NK-92 (cell line): Measurements from ENCODE around the gene PPP1R12B.
"Not testable (repeated sequence)": the region's sequence is repeated elsewhere in the genome, so short reads cannot be mapped to it uniquely, and the experiment has no call there.

Source experiments
- DNase-seq: peaks from one replicate; lab custom pipeline; 2025; ENCODE audit not compliant: unreplicated experiment; lab: John Stamatoyannopoulos, UW

The PPP1R12B gene

GRCh38 chr1:202625416-202626360 lies 277.2 kb downstream of the PPP1R12B start:
- no peak for DNase-seq

- not testable (repeated sequence) for DNase-seq
These were observed 278.5 kb downstream of the PPP1R12B start for GRCh38 chr1:202627036-202627435.

GRCh38 chr1:202627841-202628565 lies 279.5 kb downstream of the PPP1R12B start:
- DNase-seq, result no peak

DNA sequence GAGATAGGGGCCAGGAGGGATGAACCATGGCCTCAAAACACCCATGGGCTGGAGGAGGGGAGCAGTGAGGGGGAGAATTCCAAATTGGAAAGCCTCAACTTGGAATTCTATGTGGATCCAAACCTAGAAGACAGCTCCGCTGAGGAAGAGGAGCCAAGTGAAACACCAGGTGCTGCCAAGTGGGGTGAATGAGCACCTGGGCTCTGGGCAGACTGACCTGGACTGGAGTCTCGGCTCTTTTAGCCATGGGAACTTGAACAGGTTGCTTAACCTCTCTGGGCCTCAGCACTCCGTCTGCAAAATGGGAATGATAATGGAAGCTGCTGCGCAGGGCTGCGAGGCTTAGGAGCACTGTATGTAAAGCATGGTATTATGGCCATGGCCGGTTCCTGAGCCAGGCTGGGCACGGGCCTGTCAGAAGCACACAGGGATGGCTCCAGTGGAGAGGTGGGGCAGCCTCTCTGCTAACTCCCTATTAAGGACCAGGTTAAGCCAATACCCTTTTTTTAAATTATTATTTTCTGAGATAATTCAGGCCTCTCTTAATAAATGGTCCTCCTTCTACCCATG lies 280.2 kb downstream of the PPP1R12B start:
- no peak for DNase-seq

DNA sequence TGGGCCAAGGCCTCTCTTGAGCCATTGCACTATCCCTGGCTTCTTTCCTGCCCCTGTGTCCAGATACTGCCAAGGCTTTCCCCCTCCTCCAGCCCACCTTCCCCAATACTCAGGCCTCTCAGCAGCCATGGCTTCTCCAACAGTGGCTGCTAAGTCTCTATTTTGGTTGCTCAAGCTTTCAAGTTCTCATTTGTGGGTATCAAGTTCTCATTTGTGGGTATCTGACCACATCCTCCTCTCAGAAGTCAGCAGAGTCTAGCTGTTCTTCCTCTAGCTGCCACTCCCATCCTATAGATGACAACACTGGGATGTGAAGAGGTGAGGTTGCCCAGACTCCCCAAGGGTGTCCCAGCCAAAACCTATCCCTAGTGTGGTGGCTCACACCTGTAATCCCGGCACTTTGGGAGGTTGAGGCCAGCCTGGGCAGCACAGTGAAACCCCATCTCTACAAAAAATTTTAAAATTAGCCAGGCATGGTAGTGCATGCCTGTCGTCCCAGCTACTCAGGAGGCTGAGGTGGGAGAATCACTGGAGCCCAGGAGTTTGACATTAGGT lies 280.8 kb downstream of the PPP1R12B start:
- DNase-seq, result not testable (repeated sequence)

GRCh38 chr1:202630096-202630495 lies 281.6 kb downstream of the PPP1R12B start:
- DNase-seq, result not testable (repeated sequence)

- no peak for DNase-seq
These were observed 282.0 kb downstream of the PPP1R12B start for GRCh38 chr1:202630541-202630940.

DNA sequence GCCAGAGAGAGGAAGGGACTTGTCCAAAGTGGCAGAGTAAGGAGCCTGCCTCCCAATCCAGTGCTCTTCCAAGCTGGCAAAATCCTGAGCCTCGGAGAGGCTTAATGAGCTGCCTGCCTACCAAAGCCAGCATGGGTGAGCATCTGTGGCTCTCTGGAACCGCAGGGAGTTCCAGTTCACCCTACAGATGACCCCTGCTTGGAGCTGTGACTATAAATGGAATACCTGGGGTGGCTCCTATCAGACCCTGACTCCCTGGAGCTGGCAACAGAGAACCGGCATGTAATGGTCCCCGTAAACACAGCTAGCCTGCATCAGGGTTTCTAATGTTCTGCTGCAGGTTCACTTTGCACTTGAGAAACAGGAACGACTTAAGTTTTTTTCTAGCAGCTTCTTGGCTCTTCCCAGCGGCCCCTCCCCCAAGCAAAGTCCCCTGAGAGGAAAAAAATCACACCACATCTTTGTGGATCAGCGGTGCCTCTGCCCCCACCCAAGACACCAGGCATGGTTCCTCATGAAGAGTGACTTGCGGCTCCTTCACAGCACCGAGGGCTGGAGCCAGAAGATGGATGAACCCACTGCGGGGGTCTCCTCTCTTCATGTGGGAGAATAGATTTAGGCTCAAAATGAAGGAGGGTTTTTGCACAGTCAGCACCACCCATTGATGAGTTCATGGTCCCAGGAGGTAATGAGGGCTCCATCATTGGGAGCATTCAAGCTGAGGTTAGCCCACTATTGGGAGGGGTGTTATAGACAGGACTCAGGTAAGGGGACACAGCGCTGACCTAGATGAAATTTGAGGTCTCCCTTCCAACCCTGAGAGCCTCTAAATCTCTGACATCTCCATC lies 282.8 kb downstream of the PPP1R12B start:
- no peak for DNase-seq

DNA sequence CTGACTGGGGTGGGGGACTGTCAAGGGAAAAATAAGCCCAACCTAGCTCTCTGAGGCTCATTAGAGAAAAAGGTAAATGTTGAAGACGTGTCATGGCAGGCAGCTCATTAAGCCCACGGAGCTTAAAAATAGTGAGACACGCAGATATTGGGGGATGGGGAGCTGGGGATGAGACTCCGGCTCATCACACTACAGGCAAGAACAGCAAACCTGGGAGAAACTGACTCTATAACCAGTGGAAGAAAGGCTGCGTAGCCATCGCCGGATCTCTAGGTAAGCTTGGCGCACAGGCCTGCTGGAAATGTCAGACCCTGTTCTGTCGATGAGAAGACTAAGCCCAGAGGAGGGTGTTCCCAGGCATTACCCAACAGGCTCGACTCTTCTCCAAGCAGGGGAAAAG lies 283.7 kb downstream of the PPP1R12B start:
- no peak for DNase-seq

DNA sequence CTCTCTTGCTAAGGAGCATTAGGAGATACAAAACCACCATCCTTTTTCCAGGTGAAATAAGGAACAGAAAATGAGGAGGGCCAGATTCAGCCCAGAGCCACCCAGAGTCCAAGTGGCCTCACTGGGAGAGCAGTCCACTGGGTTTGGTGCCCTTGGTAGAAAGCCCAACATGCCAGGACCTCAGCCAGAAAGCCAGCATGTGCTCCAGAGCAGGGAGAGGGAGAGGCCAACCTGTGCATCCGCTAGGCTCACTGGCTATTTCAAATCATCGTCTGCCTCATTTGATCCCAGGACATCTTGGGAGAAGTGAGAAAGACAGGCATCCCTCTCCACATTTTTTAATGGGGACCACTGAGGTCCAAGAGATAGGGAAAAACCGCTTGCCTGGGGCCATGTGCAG lies 287.7 kb downstream of the PPP1R12B start:
- not testable (repeated sequence) for DNase-seq

DNA sequence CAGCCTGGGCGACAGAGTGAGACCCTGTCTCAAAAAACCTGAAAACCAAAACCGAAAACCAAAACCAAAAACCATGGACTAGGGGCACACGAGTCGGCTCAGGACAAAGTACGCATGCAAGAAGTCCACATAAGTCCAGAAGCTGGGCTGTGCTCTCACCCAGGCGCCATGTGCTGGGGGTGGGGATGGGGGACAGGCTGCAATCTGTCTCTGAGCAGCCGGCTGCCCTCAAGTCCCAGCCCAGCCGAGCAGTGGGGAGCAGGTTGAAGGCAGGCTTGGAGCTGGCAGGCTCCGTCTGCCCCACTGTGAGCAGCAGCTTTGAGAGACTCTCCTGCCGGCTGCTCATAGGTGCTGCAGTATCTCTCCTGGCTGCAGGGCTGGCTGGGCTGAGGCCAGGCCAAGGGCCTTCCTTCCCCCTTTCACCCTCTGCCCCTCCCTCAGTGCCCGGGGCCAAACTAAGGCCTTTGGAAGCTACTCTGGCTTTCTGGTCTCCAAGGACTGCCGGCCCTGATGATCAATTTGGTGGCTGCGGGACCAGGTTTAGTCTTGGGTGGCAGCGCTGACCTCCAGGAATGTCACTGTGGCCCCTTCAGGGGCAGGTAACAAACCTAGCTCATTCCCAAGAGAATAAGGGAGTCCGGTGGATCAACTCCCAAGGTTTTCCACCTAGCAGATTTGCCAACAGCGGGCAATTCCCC lies 289.0 kb downstream of the PPP1R12B start:
- not testable (repeated sequence) for DNase-seq

DNA sequence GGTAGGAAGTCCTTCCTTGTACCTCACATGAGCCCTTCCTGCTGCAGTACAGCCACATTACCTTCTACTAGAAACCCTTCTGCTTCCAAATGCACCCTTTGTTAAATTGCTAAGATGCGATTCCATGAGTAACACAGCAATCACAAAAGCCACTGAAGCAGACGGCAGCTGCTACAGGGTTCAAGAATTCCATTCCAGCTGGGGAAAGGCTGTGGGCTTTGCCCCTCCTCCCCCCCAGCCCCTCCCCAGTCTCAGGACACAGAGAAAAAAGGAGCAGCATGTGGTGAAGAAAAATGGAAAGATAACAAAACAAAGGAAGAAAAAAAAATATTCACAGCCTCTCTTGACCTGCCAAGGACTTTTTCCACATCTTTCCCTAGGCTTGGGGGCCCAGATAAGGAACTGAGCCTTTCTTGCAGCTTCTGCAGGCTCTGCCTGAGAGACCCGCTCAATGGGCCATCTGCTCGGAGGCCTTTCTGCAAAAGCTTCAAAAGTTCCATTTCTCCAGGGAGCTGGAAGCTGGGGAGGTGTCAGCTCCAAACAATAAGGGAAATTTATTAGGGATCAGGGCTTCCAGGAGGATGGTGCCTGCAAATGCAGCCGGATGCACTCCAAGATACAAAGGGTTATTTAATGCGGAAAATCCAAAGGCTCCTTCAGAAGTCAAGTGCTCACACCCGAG lies 289.7 kb downstream of the PPP1R12B start:
- DNase-seq, result no peak

DNA sequence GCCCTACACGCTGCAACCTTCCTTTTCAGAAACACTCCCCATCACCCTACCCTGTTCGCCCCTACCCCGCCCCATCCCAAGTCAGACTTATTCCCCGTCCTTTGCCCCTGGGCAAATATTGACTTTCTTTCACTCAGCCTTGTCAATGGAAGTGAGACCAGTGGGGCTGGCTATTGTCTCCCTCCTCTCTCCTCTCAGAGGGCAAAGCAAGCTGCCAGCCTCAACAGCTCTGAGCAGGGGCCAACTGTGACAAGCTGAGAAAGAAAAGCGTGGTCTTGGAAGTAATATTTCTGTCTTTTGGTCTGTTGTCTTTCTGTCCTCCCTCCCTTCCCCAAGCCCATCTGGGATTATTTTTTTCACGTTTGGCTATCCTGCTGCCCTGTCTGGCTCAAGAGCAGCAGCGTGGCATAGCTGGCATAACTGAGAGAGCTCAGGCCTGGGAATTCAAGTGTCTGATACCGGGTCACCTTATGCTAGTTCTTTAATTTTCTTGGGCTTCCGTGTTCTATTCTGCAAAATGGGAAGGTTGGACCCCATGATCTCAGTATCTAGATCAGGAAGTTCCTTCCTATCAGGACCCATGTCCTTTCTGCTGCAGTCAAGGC lies 290.3 kb downstream of the PPP1R12B start:
- DNase-seq, result not testable (repeated sequence)

GRCh38 chr1:202639500-202639899 lies 291.0 kb downstream of the PPP1R12B start:
- no peak for DNase-seq

DNA sequence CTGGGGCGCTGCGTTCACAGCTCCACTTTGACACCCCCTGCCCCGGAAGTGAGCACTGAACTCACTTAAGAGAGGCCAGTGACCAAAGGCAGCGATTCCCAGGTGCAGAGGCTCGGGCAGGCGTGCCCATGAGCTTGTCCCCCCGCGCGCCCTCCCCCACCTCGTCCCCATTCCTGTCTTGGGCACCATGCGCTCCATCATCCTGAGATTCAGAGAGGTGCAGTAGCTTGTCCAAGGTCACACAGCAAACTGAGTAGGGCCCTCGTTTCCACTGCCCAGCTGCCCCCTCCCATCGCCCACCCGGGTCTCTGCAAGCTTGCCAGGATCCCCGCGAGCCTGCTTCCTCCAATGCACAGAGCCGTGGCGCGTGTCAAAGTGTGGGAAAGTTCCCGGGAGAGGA lies 293.7 kb downstream of the PPP1R12B start:
- no peak for DNase-seq
